Omental fat pad (tissue), 4 donors: ENCODE data around the gene APBA2. TPM values are rescaled to one million over a fixed set of nuclear protein-coding genes. Genes with fewer than 3 reads are reported as not detected.

Experiments used
- ATAC-seq: fragments of 150-250 bp; one replicate; pipeline ENCODE4 v1.9.1; 2016; ENCODE audit warnings: mild to moderate bottlenecking, moderate library complexity; ENCODE audit not compliant: low FRiP score
- DNase-seq: peaks from one replicate; pipeline ENCODE4 v3.0.0-alpha.2; 2019; ENCODE audit warnings: low spot score
- total RNA-seq, 4 donors: library from RNA; depleted of rRNA; stranded (reverse); fragments of >200 nt; gene quantifications; one replicate each; pipeline ENCODE4 v1.1.0, GENCODE V29; 2016
- TF ChIP-seq, protein P1 (sequence below), 3 donors: fragments of 450-650 bp; IDR thresholded peaks; one replicate each; pipeline ENCODE4 v1.5.1; 2016 to 2017; ENCODE audit warnings: antibody characterized with exemption in 3 of 3, mild to moderate bottlenecking in 3 of 3, moderate library complexity in 2 of 3

Gene APBA2
- total RNA-seq, 4 donors from 2014 or later: 0.93 to 4.3 (median 2.6) TPM

- ATAC-seq (no peak), DNase-seq (no peak)
- TF ChIP-seq, protein P1, sequence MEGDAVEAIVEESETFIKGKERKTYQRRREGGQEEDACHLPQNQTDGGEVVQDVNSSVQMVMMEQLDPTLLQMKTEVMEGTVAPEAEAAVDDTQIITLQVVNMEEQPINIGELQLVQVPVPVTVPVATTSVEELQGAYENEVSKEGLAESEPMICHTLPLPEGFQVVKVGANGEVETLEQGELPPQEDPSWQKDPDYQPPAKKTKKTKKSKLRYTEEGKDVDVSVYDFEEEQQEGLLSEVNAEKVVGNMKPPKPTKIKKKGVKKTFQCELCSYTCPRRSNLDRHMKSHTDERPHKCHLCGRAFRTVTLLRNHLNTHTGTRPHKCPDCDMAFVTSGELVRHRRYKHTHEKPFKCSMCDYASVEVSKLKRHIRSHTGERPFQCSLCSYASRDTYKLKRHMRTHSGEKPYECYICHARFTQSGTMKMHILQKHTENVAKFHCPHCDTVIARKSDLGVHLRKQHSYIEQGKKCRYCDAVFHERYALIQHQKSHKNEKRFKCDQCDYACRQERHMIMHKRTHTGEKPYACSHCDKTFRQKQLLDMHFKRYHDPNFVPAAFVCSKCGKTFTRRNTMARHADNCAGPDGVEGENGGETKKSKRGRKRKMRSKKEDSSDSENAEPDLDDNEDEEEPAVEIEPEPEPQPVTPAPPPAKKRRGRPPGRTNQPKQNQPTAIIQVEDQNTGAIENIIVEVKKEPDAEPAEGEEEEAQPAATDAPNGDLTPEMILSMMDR (IDR thresholded peaks at IDR 0.05): no peak
These were observed 16.4 kb downstream of the APBA2 start for GRCh38 chr15:28901987-28902745.

GRCh38 chr15:28902856-28903255 lies 17.1 kb downstream of the APBA2 start:
- ATAC-seq: no peak
- TF ChIP-seq, protein P1 (IDR thresholded peaks at IDR 0.05): no peak
- no peak for DNase-seq

GRCh38 chr15:28903555-28903954 lies 17.8 kb downstream of the APBA2 start:
- ATAC-seq (no peak), DNase-seq (no peak)
- TF ChIP-seq, protein P1 (IDR thresholded peaks at IDR 0.05): no peak

- DNase-seq: no peak
- TF ChIP-seq, protein P1 (IDR thresholded peaks at IDR 0.05): no peak
- ATAC-seq: no peak
These were observed 18.2 kb downstream of the APBA2 start for GRCh38 chr15:28904003-28904402.

GRCh38 chr15:28904541-28905315 lies 19.0 kb downstream of the APBA2 start:
- TF ChIP-seq, protein P1 (IDR thresholded peaks at IDR 0.05): no peak
- no peak for DNase-seq
- ATAC-seq: no peak

DNA sequence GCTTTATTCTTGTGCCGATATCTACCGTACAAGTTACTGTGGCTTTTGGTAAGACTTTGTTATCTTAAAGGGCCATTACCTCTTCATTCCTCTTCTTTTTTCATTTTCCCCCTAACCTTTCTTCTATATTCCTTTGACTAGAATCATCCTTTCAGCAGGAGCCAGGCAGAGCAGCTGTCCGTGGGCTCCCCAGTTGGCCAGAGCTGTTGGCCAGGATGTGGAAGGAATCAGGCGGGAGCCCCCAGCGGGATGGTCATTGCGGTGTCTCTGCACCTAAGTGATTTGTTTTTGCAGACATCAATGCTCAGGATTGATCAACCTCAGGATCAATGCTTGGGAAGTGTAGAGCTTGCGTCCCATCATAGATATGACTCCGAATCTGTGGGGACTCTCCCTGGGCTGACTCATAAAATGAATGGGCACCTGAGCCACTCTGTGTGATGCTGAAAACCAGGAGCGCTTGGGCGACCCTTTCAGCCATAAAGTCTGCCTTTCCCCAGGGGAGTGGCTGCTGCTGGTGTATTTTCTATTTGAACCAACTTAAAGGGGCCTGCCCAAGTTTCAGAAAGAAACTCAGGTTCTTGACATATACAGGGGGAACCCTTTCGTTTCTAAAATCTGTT lies 21.7 kb downstream of the APBA2 start:
- TF ChIP-seq, protein P1 (IDR thresholded peaks at IDR 0.05): no peak
- ATAC-seq: no peak
- DNase-seq: no peak
